Esophagus (tissue), 2 donors: ENCODE measurements around the gene ATG2B. TPM values are rescaled to one million over a fixed set of nuclear protein-coding genes. Genes with fewer than 3 reads are reported as not detected.

Source experiments
- H3K27ac ChIP-seq, 2 donors: one replicate each; pipeline ENCODE4 v1.5.1; 2013; ENCODE audit warnings: low read depth in 2 of 2, mild to moderate bottlenecking in 2 of 2, inconsistent platforms in 1 of 2, low read length in 1 of 2, moderate library complexity in 1 of 2
- H3K27me3 ChIP-seq, 2 donors: one replicate each; pipeline ENCODE4 v1.6.1; 2013; ENCODE audit warnings: low read length in 2 of 2, control low read depth in 1 of 2, mild to moderate bottlenecking in 1 of 2; ENCODE audit not compliant: insufficient read depth in 2 of 2, control insufficient read depth in 1 of 2
- H3K36me3 ChIP-seq, 2 donors: one replicate each; pipeline ENCODE4 v1.6.1; 2013; ENCODE audit warnings: low read length in 1 of 2; ENCODE audit not compliant: control insufficient read depth in 2 of 2, insufficient read depth in 2 of 2
- H3K4me1 ChIP-seq, 2 donors: one replicate each; pipeline ENCODE4 v1.6.1; 2013; ENCODE audit warnings: low read length in 1 of 2; ENCODE audit not compliant: control insufficient read depth in 2 of 2, insufficient read depth in 2 of 2
- H3K4me3 ChIP-seq, 2 donors: one replicate each; pipeline ENCODE4 v1.5.1; 2013; ENCODE audit warnings: low read length in 2 of 2, mild to moderate bottlenecking in 2 of 2, low read depth in 1 of 2, moderate library complexity in 1 of 2
- H3K9me3 ChIP-seq, 2 donors: one replicate each; pipeline ENCODE4 v1.6.1; 2013; ENCODE audit warnings: mild to moderate bottlenecking in 2 of 2, low read depth in 1 of 2, low read length in 1 of 2, moderate library complexity in 1 of 2; ENCODE audit not compliant: control insufficient read depth in 2 of 2, insufficient read depth in 1 of 2
- WGBS, 2 donors: extraction: QIAGEN DNeasy Blood & Tissue Kit; methylation state at CpG; one replicate each; pipeline ENCODE4 v1.1.7; 2013; 5-methylcytosine and 5-hydroxymethylcytosine counted together
- polyA plus RNA-seq, 2 donors: library from polyadenylated mRNA; stranded (reverse); fragments of 200-250 nt; gene quantifications; one replicate each; pipeline ENCODE4 v1.2.3, GENCODE V29; 2013
- donor health status: healthy with polysubstance abuse.
- donor health status: Bipolar disorder and iron deficiency.

Gene ATG2B
- polyA plus RNA-seq, 2 donors = 2.9 to 3.3 TPM

DNA sequence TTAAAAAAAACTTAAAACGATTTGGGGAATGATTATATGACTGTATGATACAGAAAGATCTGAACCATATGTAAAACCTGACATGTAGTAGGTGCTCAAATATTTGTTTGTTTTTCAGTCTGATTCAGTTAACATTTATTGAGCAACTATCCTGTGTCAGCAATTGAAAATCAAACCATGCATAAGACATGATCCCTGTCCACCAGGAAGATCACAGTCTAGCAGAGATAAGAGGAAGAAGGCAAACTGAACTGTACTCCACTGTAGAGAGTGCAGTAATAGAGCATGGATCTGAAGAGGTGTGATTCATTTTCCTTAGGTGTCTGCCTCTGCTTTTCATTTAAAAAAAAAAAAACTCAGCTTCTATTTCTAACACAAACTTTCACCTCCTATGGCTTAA, 20.9 kb upstream of the ATG2B start:
- Histone ChIP-seq H3K9me3 (no peaks in the 10 kb centered on the region), H3K4me3 (no peak overlapping the region), H3K4me1 (no peaks in the 10 kb centered on the region), H3K36me3 (peaks cover 0 to 3% of the 10 kb centered on the region in 2 donors), H3K27me3 (no peaks in the 10 kb centered on the region), H3K27ac (no peak overlapping the region)
- WGBS, 2 donors = 66 to 76% methylated on average over 1 of the region's 1 CpG

DNA sequence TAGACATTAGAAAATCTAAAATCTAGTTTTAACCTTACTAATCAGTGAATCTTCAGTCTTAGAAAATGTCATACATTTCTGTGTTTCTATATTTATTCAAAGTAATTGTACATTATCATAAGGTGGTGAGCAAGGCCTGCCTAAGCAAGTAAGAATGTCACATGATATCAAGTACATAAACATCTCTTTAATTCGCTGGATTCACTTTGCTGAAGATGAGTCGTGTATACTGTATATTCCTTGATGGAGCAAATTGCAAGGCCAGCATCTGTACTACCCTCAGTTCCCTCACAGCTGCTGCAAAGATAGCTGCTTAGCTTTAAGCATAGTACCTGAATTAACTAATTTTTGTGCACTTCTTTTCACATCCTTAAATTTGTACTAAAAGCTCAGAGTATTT, 20.3 kb upstream of the ATG2B start:
- Histone ChIP-seq H3K36me3 (peaks cover 0 to 3% of the 10 kb centered on the region in 2 donors), H3K9me3 (no peaks in the 10 kb centered on the region), H3K27me3 (no peaks in the 10 kb centered on the region), H3K4me3 (no peak overlapping the region), H3K4me1 (no peaks in the 10 kb centered on the region), H3K27ac (no peak overlapping the region)
- WGBS, 2 donors = 62 to 80% methylated on average over 2 of the region's 2 CpGs

DNA sequence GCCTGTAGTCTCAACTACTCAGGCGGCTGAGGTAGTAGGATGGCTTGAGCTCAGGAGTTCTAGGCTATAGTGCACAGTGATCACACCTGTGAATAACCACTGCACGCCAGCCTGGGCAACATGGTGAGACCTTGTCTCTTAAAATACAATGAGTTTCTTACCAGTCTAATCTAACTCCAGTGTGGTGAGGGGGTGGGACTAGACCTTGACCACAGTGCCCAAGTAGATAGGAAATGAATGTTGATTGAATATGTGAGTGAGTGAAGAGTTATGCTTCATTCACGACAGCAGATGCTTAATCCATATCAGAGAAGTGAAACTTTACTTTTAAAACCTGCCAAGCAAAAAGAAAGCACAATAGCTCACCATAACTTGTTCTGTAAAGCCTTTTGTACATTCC, 17.6 kb upstream of the ATG2B start:
- Histone ChIP-seq H3K27ac (no peak overlapping the region), H3K9me3 (no peaks in the 10 kb centered on the region), H3K27me3 (no peaks in the 10 kb centered on the region), H3K36me3 (peaks cover 0 to 3% of the 10 kb centered on the region in 2 donors), H3K4me1 (no peaks in the 10 kb centered on the region), H3K4me3 (no peak overlapping the region)
- 81 to 92% methylated on average over 3 of the region's 3 CpGs for WGBS, 2 donors

DNA sequence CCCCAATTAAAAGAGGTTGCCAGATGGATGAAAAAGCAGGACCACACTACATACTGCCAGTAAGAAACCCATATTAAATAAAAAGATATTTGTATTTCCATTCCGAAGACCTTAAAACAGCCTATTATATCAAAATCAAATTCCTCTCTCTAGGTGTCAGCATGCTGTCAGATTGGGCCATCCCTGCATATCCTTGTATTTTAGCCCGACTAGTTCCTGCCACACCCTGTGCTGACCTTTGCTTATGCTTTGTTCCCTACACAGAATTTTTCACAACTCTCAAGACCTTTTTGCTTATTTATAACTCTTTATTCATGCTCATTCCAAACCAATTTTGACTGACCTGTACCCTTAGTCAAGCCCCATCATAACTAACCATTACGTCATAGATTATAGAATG, 13.0 kb upstream of the ATG2B start:
- no peaks in the 10 kb centered on the region for H3K9me3 ChIP-seq
- H3K36me3 ChIP-seq = no peaks in the 10 kb centered on the region
- H3K27ac ChIP-seq = no peak overlapping the region
- H3K4me3 ChIP-seq = no peak overlapping the region
- no peaks in the 10 kb centered on the region for H3K27me3 ChIP-seq
- H3K4me1 ChIP-seq = no peaks in the 10 kb centered on the region
- 86 to 87% methylated on average over 3 of the region's 3 CpGs for WGBS, 2 donors

DNA sequence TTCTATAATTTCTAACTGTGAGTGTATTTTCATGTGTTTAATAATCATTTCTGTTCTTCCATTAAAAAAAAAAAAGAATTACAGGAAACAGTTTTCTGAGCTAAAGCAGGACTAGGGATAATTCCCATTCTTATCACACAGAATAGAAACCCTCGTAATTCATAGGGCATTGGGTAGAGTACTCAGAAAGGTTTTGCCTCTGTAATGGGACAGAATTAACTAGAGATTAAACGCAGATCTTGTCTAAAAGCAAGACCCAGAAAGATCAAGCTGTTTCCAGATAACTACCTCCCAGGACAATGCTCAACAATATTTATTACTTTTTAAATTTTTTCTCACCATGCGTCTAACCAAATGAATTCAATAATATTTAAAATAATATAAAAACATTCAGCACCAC, 10.4 kb upstream of the ATG2B start:
- 93% methylated on average over 3 of the region's 3 CpGs for WGBS, 2 donors
- no peaks in the 10 kb centered on the region for H3K27me3 ChIP-seq
- no peak overlapping the region for H3K27ac ChIP-seq
- no peaks in the 10 kb centered on the region for H3K9me3 ChIP-seq
- no peaks in the 10 kb centered on the region for H3K36me3 ChIP-seq
- H3K4me3 ChIP-seq = no peak overlapping the region
- no peaks in the 10 kb centered on the region for H3K4me1 ChIP-seq

DNA sequence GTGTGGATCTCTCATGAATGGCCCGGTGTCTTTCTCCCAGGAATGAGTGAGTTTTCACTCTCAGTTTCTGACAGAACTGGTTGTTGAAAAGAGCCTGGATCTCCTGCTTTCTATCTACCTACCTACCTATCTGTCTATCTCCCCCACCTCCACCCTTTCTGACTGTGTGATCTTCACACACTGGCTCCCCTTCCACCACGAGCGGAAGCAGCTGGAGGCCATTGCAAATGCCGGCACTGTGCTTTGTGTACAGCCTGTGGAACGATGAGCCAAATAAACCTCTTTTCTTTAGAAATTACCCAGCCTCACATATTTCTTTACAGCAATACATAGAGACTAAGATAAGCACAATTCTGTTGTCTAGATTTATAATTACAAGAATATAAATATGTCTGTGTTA, 7.4 kb upstream of the ATG2B start:
- H3K4me1 ChIP-seq = no peaks in the 10 kb centered on the region
- WGBS, 2 donors = 91 to 93% methylated on average over 5 of the region's 5 CpGs
- H3K36me3 ChIP-seq = no peaks in the 10 kb centered on the region
- no peak overlapping the region for H3K27ac ChIP-seq
- no peak overlapping the region for H3K4me3 ChIP-seq
- no peaks in the 10 kb centered on the region for H3K9me3 ChIP-seq
- H3K27me3 ChIP-seq = no peaks in the 10 kb centered on the region

DNA sequence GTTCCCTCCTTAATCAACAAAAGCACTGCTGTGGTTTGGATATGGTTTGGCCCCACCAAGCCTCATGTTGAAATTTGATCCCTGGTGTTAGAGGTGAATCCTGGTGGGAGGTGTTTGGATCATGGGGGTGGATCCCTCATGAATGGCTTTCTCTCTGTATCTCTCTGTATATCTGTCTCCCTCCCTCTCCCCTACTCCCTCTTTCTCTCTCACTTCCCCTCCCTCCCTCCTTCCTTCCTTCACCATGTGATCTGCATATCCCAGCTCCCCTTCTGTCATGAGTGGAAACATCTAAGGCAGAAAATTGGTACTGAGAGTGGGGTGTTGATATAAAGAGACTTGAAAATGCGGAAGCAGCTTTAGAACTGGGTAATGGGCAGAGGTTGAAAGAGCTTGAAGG, 5.4 kb upstream of the ATG2B start:
- Histone ChIP-seq H3K4me1 (peaks cover 0 to 3% of the 10 kb centered on the region in 2 donors), H3K4me3 (no peak overlapping the region), H3K27ac (no peak overlapping the region), H3K9me3 (no peaks in the 10 kb centered on the region), H3K36me3 (no peaks in the 10 kb centered on the region), H3K27me3 (no peaks in the 10 kb centered on the region)
- WGBS, 2 donors = 99 to 100% methylated on average over 1 of the region's 1 CpG

DNA sequence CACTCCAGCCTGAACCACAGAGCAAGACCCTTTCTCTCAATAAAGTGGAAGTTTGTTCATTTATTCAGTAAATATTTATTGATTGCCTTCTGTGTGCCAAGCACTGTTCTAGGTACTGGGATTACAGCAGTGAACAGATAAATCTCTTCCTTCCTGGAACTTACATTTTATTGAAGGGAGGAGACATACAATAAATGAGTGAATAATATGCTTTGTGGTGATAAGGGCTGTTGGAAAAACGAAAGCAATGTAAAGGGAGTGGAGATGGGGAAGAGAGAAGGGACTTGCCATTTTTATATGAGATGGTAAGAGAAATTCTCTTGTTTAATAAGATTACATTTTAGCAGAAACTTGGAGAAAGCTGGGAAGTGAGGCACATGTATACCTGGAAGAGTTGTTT, 1.8 kb upstream of the ATG2B start:
- Histone ChIP-seq H3K27me3 (no peaks in the 10 kb centered on the region), H3K4me3 (peak overlapping the region in 1 of 2 donors; percentile 83), H3K36me3 (no peaks in the 10 kb centered on the region), H3K4me1 (peaks cover 0 to 5% of the 10 kb centered on the region in 2 donors), H3K9me3 (no peaks in the 10 kb centered on the region), H3K27ac (no peak overlapping the region)
- WGBS, 2 donors = 53 to 57% methylated on average over 1 of the region's 1 CpG

DNA sequence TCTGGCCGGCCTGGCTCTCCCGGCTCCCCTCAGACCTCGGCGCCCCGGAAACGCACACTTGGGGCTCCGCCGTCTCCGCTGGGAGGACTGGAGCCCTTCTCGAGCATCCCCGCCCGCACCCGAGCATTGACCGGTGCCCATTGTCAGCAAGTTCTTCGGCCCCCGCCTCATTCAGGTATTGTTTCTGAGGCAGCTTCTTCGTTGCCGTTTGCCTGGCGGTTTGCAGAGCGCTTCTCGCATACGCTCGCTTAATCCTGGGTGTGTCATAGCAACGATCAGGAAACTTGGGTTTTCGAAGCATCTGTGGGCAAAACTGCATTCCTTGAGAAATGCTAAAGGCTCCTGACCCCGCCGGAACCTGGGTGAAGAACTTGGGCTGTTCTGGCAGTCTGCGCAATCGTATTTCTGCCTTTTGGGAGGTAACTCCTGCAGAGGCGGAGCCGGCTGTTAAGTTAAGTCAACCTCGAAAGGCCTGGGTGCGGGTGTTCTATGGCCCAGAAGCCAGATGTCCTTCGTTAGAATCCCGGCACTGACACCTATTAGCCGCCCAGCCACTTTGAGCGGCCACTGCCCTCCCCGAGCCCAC, 703 bp upstream of the ATG2B start:
- Histone ChIP-seq H3K27me3 (no peaks in the 10 kb centered on the region), H3K4me3 (peak overlapping the region; percentile 83 to 93), H3K27ac (peak overlapping the region; percentile 93), H3K36me3 (no peaks in the 10 kb centered on the region), H3K4me1 (peaks cover 0 to 5% of the 10 kb centered on the region in 2 donors), H3K9me3 (no peaks in the 10 kb centered on the region)
- WGBS, 2 donors = 0 to 1% methylated on average over 30 to 38 of the region's 38 CpGs
